Stimulated activated CD8-positive, alpha-beta memory T cell treated with anti-CD3 and anti-CD28 coated beads, Interleukin-15, amount 100 ng/mL, for 24 hours (primary cell): ENCODE data around the gene LY6G6D.

Experiments
- DNase-seq: peaks from one replicate; pipeline ENCODE4 v3.0.0-alpha.2; 2020; ENCODE audit warnings: low read depth

LY6G6D gene

DNA sequence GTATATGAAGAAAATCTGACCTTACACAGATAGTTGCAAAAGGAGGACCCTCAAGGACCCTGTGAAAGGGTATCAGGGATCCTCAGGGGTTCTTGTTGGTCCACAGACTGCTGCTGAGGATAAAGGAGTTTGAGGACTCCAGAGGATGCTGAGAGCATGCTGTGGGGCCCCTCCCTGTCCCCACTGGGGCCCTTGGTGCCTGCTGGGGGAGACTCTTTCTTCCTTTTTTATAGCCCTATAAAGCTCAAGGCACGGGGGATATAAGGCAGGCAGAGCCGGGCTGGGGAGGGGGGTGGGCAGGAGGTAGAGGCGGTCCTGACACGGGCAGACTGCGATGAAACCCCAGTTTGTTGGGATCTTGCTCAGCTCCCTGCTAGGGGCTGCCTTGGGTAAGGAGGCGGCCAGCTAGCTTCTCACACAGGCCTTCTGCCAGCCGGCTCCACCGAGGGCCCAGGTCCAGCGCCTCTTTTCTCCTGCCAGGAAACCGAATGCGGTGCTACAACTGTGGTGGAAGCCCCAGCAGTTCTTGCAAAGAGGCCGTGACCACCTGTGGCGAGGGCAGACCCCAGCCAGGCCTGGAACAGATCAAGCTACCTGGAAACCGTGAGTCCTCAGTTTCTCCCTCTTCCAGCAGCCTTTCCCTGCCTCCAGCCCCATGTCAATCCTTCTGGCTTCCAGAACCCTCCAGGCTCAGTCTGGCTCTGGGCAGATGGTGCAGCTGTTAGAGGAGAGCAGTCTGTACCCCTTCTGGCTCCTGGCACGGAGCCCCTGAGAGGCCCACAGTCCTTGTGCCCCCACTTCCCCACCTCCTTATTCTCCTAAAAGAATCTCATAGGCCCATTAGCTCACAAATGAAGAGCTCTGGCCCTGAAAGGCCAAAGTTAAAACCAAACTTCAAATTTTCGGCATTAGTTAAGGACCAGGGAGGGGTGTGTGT lies at the start of gene LY6G6D:
LY6G6D (plus strand) TSS at position 327 of the 937 bp plus-strand sequence; CDS start at position 335, 8 bp downstream.
- DNase-seq = no peak

GRCh38 chr6:31665501-31666336 lies 49.4 kb upstream of the LY6G6D start, which contains the start of gene CSNK2B:
TSS of gene CSNK2B (plus strand) at chr6:31666080. CDS start at chr6:31666832, 752 bp downstream.
- DNase-seq = peak; percentile 83

DNA sequence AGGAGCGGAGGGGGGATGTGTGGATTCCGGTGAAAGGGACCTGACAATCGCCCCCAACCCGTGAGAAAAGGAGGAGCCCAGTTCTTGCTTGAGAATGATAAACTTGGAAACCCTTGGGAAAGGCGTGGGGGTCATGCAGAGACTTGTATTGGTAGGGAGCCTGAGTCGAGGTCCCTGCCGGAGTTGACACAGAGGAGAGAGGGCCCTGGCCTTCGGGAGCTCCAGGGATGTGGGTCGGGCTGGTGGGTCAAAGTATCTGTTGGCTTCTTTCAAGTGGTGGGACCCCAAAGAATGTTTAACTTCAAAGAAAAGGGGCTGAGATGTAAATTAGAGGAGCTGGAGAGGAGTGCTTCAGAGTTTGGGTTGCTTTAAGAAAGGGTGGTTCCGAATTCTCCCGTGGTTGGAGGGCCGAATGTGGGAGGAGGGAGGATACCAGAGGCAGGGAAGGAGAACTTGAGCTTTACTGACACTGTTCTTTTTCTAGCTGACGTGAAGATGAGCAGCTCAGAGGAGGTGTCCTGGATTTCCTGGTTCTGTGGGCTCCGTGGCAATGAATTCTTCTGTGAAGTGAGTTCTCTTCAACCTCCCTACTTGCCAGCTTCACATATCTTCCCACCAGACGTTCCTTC lies 48.7 kb upstream of the LY6G6D start:
- no peak for DNase-seq

DNA sequence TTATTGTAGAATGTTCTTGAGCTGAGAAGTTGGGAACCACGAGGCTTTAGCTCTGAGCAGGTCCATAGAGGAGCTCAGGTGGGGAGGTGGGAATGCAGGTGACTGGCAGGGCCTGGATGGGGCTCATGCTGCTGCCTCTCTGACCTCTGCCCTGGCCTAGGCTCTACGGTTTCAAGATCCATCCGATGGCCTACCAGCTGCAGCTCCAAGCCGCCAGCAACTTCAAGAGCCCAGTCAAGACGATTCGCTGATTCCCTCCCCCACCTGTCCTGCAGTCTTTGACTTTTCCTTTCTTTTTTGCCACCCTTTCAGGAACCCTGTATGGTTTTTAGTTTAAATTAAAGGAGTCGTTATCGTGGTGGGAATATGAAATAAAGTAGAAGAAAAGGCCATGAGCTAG lies 45.5 kb upstream of the LY6G6D start, which contains the start of gene LY6G5B:
LY6G5B (plus strand) TSS at position 301 of the 400 bp plus-strand sequence. CDS start 975 bp downstream, outside the sequence.
- no peak for DNase-seq

- no peak for DNase-seq
Observed at GRCh38 chr6:31676322-31676903, 38.7 kb upstream of the LY6G6D start.

GRCh38 chr6:31676904-31677303 lies 38.2 kb upstream of the LY6G6D start:
- no peak for DNase-seq

GRCh38 chr6:31677955-31678354 lies 37.2 kb upstream of the LY6G6D start:
- no peak for DNase-seq

GRCh38 chr6:31680226-31681134 lies 34.7 kb upstream of the LY6G6D start, which contains the start of gene LY6G5C:
TSS of gene LY6G5C (minus strand) at chr6:31681067. CDS start at chr6:31680373, 694 bp downstream.
- no peak for DNase-seq

GRCh38 chr6:31681135-31681671 lies 33.9 kb upstream of the LY6G6D start:
- DNase-seq = no peak

DNA sequence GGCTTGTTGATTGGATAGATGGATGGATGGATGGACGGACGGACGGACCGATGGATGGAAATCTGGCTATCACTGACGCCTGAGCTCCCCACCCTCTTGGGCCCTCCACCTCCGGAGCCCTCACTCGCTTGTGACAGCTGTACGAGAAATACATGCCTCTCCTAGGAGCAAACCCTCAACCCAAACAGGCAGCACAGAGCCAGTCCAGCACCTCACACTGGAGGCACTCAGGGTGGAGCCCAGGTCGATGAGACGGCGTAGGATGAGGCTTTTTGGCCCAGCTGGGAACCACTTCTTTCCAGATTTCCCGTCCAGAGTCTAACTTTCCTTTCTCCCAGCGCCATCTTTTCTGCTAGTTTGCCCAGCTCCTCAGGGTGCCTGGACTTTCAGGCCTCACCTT lies 31.6 kb upstream of the LY6G6D start:
- DNase-seq = no peak

DNA sequence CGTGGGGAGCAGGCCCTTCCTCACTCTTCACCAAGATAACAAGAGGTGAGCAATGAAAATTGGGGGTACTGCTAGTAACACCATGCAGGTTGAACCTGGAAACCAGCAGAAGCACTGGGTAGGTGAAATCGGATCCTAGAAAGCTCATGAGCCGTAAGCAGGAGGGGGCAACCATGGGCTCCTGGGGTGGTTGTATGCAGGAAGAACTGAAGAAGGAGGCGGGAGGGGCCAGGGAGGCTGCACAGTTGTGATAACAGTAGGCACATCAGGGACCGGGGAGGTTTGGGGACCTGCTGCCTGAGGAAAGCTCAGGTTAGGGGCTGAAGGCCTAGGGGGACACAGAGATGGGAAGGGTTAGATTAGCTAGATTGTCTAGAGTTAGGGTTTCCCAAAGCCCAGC lies 28.7 kb upstream of the LY6G6D start:
- no peak for DNase-seq

GRCh38 chr6:31687321-31687720 lies 27.8 kb upstream of the LY6G6D start:
- DNase-seq = no peak

GRCh38 chr6:31687860-31688693 lies 27.1 kb upstream of the LY6G6D start:
- no peak for DNase-seq

DNA sequence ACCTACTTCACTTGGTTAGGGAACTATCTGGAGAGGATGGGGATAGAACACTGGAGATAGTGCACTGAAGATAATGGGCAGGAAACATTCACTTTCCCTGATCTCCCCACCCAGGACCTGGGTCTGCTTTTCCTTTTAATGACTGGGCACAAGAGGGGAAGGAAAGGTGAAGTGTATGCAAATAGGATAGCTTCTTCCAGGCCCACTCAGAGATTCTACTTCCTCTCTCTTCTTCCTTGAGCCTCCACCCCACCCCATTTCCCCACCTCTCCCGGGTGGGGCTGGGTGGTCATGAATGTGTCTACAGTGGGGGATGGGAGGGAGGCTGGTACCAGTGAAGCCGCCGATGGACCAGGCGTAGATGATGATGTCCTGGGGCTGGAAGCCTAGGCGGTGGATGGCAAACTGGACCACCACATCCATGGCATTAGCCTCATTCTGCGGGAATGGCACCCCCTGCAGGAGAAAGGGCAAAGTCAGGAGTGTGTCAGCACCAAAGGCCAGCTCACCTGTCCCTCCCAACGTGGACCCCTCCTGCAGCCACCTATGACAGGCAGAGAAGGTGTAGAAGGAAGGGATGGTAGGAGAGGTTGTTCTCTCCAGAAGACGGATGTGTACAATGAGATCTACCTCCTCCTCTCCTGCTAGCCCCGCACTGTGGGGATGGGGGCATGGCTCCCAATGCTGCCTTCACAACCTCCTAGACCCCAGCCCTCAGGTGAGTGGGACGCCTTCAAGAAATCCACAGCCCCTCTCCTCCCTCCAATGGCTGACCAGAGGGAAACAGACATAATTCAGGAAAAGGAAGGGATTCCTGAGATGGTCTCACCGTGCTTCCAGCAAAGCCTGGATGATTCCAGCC lies 25.7 kb upstream of the LY6G6D start:
- DNase-seq = no peak

- no peak for DNase-seq
Observed at GRCh38 chr6:31690231-31691077, 24.7 kb upstream of the LY6G6D start.

GRCh38 chr6:31691078-31691463 lies 24.1 kb upstream of the LY6G6D start:
- no peak for DNase-seq

GRCh38 chr6:31691564-31692108 lies 23.5 kb upstream of the LY6G6D start:
- no peak for DNase-seq
